ENCODE data around the gene PAN3. TPM values are rescaled to one million over a fixed set of nuclear protein-coding genes. Genes with fewer than 3 reads are reported as not detected.
"Not testable (repeated sequence)": the region's sequence is repeated elsewhere in the genome, so short reads cannot be mapped to it uniquely, and the experiment has no call there.

PAN3 gene
- total RNA-seq, 1 donor from 2014 or later = 11.8 TPM

GRCh38 chr13:28140433-28141125, 2.2 kb downstream of the PAN3 start:
- Histone ChIP-seq H3K36me3 (ENCODE audit: control insufficient read depth, insufficient read depth, low read length) (no peaks in the 10 kb centered on the region), H3K27me3 (ENCODE audit: control insufficient read depth, insufficient read depth, low read length) (no peaks in the 10 kb centered on the region), H3K4me3 (ENCODE audit: low read depth, low read length) (no peak overlapping the region)
- no peak for FAIRE-seq
- no peak for TF ChIP-seq CTCF (IDR thresholded peaks at IDR 0.05; ENCODE audit: insufficient read depth, low read length, severe bottlenecking)
- DNase-seq (ENCODE audit: low read depth) = peak; percentile 47

- not testable (repeated sequence) for DNase-seq (ENCODE audit: low read depth); H3K4me3 ChIP-seq (ENCODE audit: low read depth, low read length); H3K27me3 ChIP-seq (ENCODE audit: control insufficient read depth, insufficient read depth, low read length); H3K36me3 ChIP-seq (ENCODE audit: control insufficient read depth, insufficient read depth, low read length); FAIRE-seq
These were observed 3.2 kb downstream of the PAN3 start for GRCh38 chr13:28141542-28141941.

- no peak for FAIRE-seq
- H3K36me3 ChIP-seq (ENCODE audit: control insufficient read depth, insufficient read depth, low read length) = no peaks in the 10 kb centered on the region
- no peaks in the 10 kb centered on the region for H3K27me3 ChIP-seq (ENCODE audit: control insufficient read depth, insufficient read depth, low read length)
- H3K4me3 ChIP-seq (ENCODE audit: low read depth, low read length) = no peak overlapping the region
- no peak for TF ChIP-seq CTCF (IDR thresholded peaks at IDR 0.05; ENCODE audit: insufficient read depth, low read length, severe bottlenecking)
- no peak for DNase-seq (ENCODE audit: low read depth)
These were observed 6.7 kb downstream of the PAN3 start for GRCh38 chr13:28145049-28145448.

- Histone ChIP-seq H3K27me3 (ENCODE audit: control insufficient read depth, insufficient read depth, low read length) (no peaks in the 10 kb centered on the region), H3K36me3 (ENCODE audit: control insufficient read depth, insufficient read depth, low read length) (no peaks in the 10 kb centered on the region), H3K4me3 (ENCODE audit: low read depth, low read length) (no peak overlapping the region)
- DNase-seq (ENCODE audit: low read depth) (peak; percentile 46), FAIRE-seq (no peak)
- TF ChIP-seq CTCF (IDR thresholded peaks at IDR 0.05; ENCODE audit: insufficient read depth, low read length, severe bottlenecking) = no peak
These were observed 9.2 kb downstream of the PAN3 start for GRCh38 chr13:28147495-28147894.

- no peaks in the 10 kb centered on the region for H3K27me3 ChIP-seq (ENCODE audit: control insufficient read depth, insufficient read depth, low read length)
- no peaks in the 10 kb centered on the region for H3K36me3 ChIP-seq (ENCODE audit: control insufficient read depth, insufficient read depth, low read length)
- DNase-seq (ENCODE audit: low read depth) (no peak), FAIRE-seq (no peak)
- H3K4me3 ChIP-seq (ENCODE audit: low read depth, low read length) = no peak overlapping the region
- TF ChIP-seq CTCF (IDR thresholded peaks at IDR 0.05; ENCODE audit: insufficient read depth, low read length, severe bottlenecking) = no peak
These were observed 20.7 kb downstream of the PAN3 start for GRCh38 chr13:28159057-28159456.

- Histone ChIP-seq H3K36me3 (ENCODE audit: control insufficient read depth, insufficient read depth, low read length) (no peaks in the 10 kb centered on the region), H3K4me3 (ENCODE audit: low read depth, low read length) (no peak overlapping the region), H3K27me3 (ENCODE audit: control insufficient read depth, insufficient read depth, low read length) (no peaks in the 10 kb centered on the region)
- FAIRE-seq (no peak), DNase-seq (ENCODE audit: low read depth) (peak; percentile 26)
- no peak for TF ChIP-seq CTCF (IDR thresholded peaks at IDR 0.05; ENCODE audit: insufficient read depth, low read length, severe bottlenecking)
These were observed 23.0 kb downstream of the PAN3 start for GRCh38 chr13:28161370-28161769.
